H1 (cell line): Measurements from ENCODE around the gene GRK5.

Experiments
- BACH1 ChIP-seq: IDR thresholded peaks from 2 replicates; pipeline ENCODE4 v1.6.1; 2012; ENCODE audit warnings: low read length, improper control_type of control experiment
- CEBPB ChIP-seq: IDR thresholded peaks from 2 replicates; pipeline ENCODE4 v1.6.1; 2012; ENCODE audit warnings: low read depth, low read length
- CTCF ChIP-seq, 3 experiments: IDR thresholded peaks; 1 replicate in 2 of 3; 2 replicates in 1 of 3; pipeline versions ENCODE4 v1.5.1 to v1.6.1; 2011; ENCODE audit warnings: low read length in 3 of 3, mild to moderate bottlenecking in 3 of 3, inconsistent platforms in 2 of 3, low read depth in 1 of 3, moderate library complexity in 1 of 3; ENCODE audit not compliant: insufficient read depth in 1 of 3; ENCODE audit errors: control extremely low read depth in 1 of 3
- MAFK ChIP-seq: IDR thresholded peaks from 2 replicates; pipeline ENCODE4 v1.6.1; 2012; ENCODE audit warnings: low read depth, mild to moderate bottlenecking, improper control_type of control experiment, low read length
- NRF1 ChIP-seq: IDR thresholded peaks from 2 replicates; pipeline ENCODE4 v1.6.1; 2011; ENCODE audit warnings: mild to moderate bottlenecking, low read depth, low read length, improper control_type of control experiment
- PHF8 ChIP-seq: fragments of 200-600 bp; sonication (generic); conservative IDR thresholded peaks from 2 replicates; pipeline ENCODE4 v1.7.1; 2012; ENCODE audit warnings: low read depth, mild to moderate bottlenecking, inconsistent platforms, low read length, moderate library complexity
- POLR2A ChIP-seq, 2 experiments: IDR thresholded peaks; 1 replicate in 1 of 2; 2 replicates in 1 of 2; pipeline ENCODE4 v1.6.1; 2011; ENCODE audit warnings: low read depth in 2 of 2, low read length in 2 of 2, mild to moderate bottlenecking in 2 of 2; ENCODE audit errors: control extremely low read depth in 1 of 2
- POLR2AphosphoS5 ChIP-seq: IDR thresholded peaks from 2 replicates; pipeline ENCODE4 v1.6.1; 2011; ENCODE audit warnings: low read depth, low read length
- RFX5 ChIP-seq: IDR thresholded peaks from 2 replicates; pipeline ENCODE4 v1.6.1; 2011; ENCODE audit warnings: low read depth, low read length, improper control_type of control experiment, borderline replicate concordance
- TAF1 ChIP-seq: IDR thresholded peaks from 2 replicates; pipeline ENCODE4 v1.6.1; 2011; ENCODE audit warnings: mild to moderate bottlenecking, low read depth, low read length

DNA sequence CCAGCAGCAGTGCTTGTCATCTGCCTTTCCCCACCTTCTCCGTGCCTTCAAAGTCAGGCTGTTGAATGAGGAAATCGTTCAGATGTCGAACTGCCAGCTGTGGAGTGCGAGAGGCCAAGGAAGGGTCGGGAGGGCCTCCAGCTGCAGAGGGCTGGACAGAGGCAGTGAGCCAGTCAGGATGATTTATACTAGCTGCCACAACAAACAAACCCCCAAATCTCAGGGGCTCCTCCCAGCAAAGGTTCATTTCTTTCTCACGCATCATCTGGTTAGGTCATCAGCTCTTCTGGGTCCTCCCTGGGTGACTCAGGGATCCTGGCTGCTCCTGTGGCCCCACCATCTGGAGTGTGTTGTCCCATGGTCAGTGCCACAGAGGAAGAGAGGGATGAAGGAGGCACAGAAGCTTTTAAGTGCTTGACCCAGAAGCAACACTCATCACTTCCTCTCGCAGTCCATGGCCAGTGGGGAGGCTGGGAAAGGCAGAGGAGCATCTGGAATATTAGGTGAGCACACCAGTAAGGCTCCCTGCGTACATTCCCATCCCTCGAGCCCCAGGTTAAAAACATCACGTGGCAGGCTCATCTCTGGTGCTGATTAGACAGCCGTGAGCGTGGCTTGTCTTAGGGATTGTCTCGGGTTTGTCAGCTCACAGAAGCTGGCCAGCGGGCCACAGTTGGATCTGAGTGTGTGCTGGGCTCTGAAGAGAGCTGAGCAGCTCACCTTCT lies 194.5 kb downstream of the GRK5 start:
- no peak for TF ChIP-seq TAF1
- no peak for TF ChIP-seq CTCF (IDR thresholded peaks at IDR 0.05; ENCODE audit: control extremely low read depth in 1 of 3, insufficient read depth in 1 of 3, low read depth in 1 of 3, low read length in 3 of 3)
- TF ChIP-seq RFX5 = no peak
- no peak for TF ChIP-seq BACH1
- TF ChIP-seq POLR2A (IDR thresholded peaks at IDR 0.05; ENCODE audit: control extremely low read depth in 1 of 2, low read depth in 2 of 2, low read length in 2 of 2) = no peak
- no peak for TF ChIP-seq CEBPB
- TF ChIP-seq PHF8 = no peak
- TF ChIP-seq POLR2AphosphoS5 = no peak
- TF ChIP-seq MAFK = no peak
- TF ChIP-seq NRF1 = no peak
